ENCODE data around the gene ARL6. TPM values are rescaled to one million over a fixed set of nuclear protein-coding genes. Genes with fewer than 3 reads are reported as not detected.
"Not testable (repeated sequence)": the region's sequence is repeated elsewhere in the genome, so short reads cannot be mapped to it uniquely, and the experiment has no call there.

Gene ARL6
- total RNA-seq, 1 donor from 2014 or later = 6.0 TPM

- no peak overlapping the region for H3K4me3 Mint-ChIP-seq
- peaks cover 21% of the 10 kb centered on the region for H3K4me1 Mint-ChIP-seq (ENCODE audit: unreplicated experiment)
- DNase-seq (ENCODE audit: extremely low spot score, unreplicated experiment) = no peak
- H3K27ac Mint-ChIP-seq = no peak overlapping the region
- peaks cover 34% of the 10 kb centered on the region for H3K27me3 Mint-ChIP-seq
- H3K36me3 Mint-ChIP-seq = peaks cover 10% of the 10 kb centered on the region
- TF ChIP-seq CTCF (conservative IDR thresholded peaks at IDR 0.05) = no peak
- no peaks in the 10 kb centered on the region for H3K9me3 Mint-ChIP-seq
Observed at GRCh38 chr3:97827741-97828471, 63.3 kb downstream of the ARL6 start.

GRCh38 chr3:97829198-97829597 lies 64.6 kb downstream of the ARL6 start:
- Mint-ChIP-seq H3K27ac (no peak overlapping the region), H3K9me3 (no peaks in the 10 kb centered on the region), H3K36me3 (peaks cover 10% of the 10 kb centered on the region), H3K4me1 (ENCODE audit: unreplicated experiment) (peaks cover 9% of the 10 kb centered on the region), H3K4me3 (no peak overlapping the region), H3K27me3 (peaks cover 22% of the 10 kb centered on the region)
- DNase-seq (ENCODE audit: extremely low spot score, unreplicated experiment) = no peak
- no peak for TF ChIP-seq CTCF (conservative IDR thresholded peaks at IDR 0.05)

- Mint-ChIP-seq H3K4me1 (ENCODE audit: unreplicated experiment) (peaks cover 3% of the 10 kb centered on the region), H3K4me3 (no peak overlapping the region), H3K36me3 (peaks cover 3% of the 10 kb centered on the region), H3K27ac (no peak overlapping the region), H3K27me3 (peaks cover 12% of the 10 kb centered on the region), H3K9me3 (no peaks in the 10 kb centered on the region)
- no peak for TF ChIP-seq CTCF (conservative IDR thresholded peaks at IDR 0.05)
- no peak for DNase-seq (ENCODE audit: extremely low spot score, unreplicated experiment)
Observed at GRCh38 chr3:97830638-97831037, 66.1 kb downstream of the ARL6 start.

- no peak for TF ChIP-seq CTCF (conservative IDR thresholded peaks at IDR 0.05)
- Mint-ChIP-seq H3K4me3 (no peak overlapping the region), H3K27ac (no peak overlapping the region), H3K36me3 (peaks cover 3% of the 10 kb centered on the region), H3K9me3 (no peaks in the 10 kb centered on the region), H3K27me3 (peaks cover 11% of the 10 kb centered on the region), H3K4me1 (ENCODE audit: unreplicated experiment) (peaks cover 8% of the 10 kb centered on the region)
- no peak for DNase-seq (ENCODE audit: extremely low spot score, unreplicated experiment)
Observed at GRCh38 chr3:97831140-97831539, 66.6 kb downstream of the ARL6 start.

GRCh38 chr3:97833184-97833583 lies 68.6 kb downstream of the ARL6 start:
- not testable (repeated sequence) for DNase-seq (ENCODE audit: extremely low spot score, unreplicated experiment); H3K4me3 Mint-ChIP-seq; H3K36me3 Mint-ChIP-seq; H3K27ac Mint-ChIP-seq; H3K4me1 Mint-ChIP-seq (ENCODE audit: unreplicated experiment); H3K9me3 Mint-ChIP-seq
- H3K27me3 Mint-ChIP-seq = peaks cover 11% of the 10 kb centered on the region

- Mint-ChIP-seq H3K36me3 (peaks cover 3% of the 10 kb centered on the region), H3K4me3 (no peak overlapping the region), H3K9me3 (no peaks in the 10 kb centered on the region), H3K27ac (no peak overlapping the region), H3K4me1 (ENCODE audit: unreplicated experiment) (peaks cover 13% of the 10 kb centered on the region), H3K27me3 (no peaks in the 10 kb centered on the region)
- no peak for DNase-seq (ENCODE audit: extremely low spot score, unreplicated experiment)
- TF ChIP-seq CTCF (conservative IDR thresholded peaks at IDR 0.05) = no peak
Observed at GRCh38 chr3:97835761-97836160, 71.2 kb downstream of the ARL6 start.

Measured in type B pancreatic cell (in vitro differentiated cells).